GM21447 (cell line): Measurements from ENCODE around the gene PRSS38.

Source experiments
- ATAC-seq: cut with Tn5 transposase; IDR thresholded peaks from one replicate; pipeline ENCODE4 v1.9.1; 2021; ENCODE audit not compliant: unreplicated experiment

The PRSS38 gene

GRCh38 chr1:227893949-227894721 lies 78.7 kb downstream of the PRSS38 start:
- no peak for ATAC-seq

- no peak for ATAC-seq
These were observed 79.5 kb downstream of the PRSS38 start for GRCh38 chr1:227894831-227895451.
